Urinary bladder (tissue), 4 donors: ENCODE data around the gene PELI1. TPM values are rescaled to one million over a fixed set of nuclear protein-coding genes. Genes with fewer than 3 reads are reported as not detected.

Experiments
- DNase-seq: peaks from one replicate; pipeline ENCODE4 v3.0.0-alpha.2; 2015; ENCODE audit errors: extremely low spot score
- H3K27ac ChIP-seq: one replicate; pipeline ENCODE4 v1.5.1; 2013; ENCODE audit warnings: low read depth, mild to moderate bottlenecking, moderate library complexity
- H3K36me3 ChIP-seq: one replicate; pipeline ENCODE4 v1.6.1; 2013; ENCODE audit warnings: mild to moderate bottlenecking, moderate library complexity; ENCODE audit not compliant: insufficient read depth
- H3K4me1 ChIP-seq: one replicate; pipeline ENCODE4 v1.6.1; 2013; ENCODE audit warnings: mild to moderate bottlenecking, moderate library complexity; ENCODE audit not compliant: insufficient read depth
- H3K4me3 ChIP-seq: one replicate; pipeline ENCODE4 v1.5.1; 2013; ENCODE audit warnings: low read depth, low read length
- WGBS: extraction: QIAGEN DNeasy Blood & Tissue Kit; methylation state at CpG from one replicate; pipeline ENCODE4 v1.1.7; 2013; 5-methylcytosine and 5-hydroxymethylcytosine counted together
- polyA plus RNA-seq: library from polyadenylated mRNA; stranded (reverse); fragments of 200-250 nt; gene quantifications from one replicate; pipeline ENCODE4 v1.2.3, GENCODE V29; 2013
- total RNA-seq: library from RNA; depleted of rRNA; stranded (reverse); fragments of >200 nt; gene quantifications from one replicate; pipeline ENCODE4 v1.2.3, GENCODE V29; 2014
- donor health status: healthy with polysubstance abuse.
- donor health status: healthy.

PELI1 gene
- total and polyA plus RNA-seq, 2 donors, result 15.4 to 43.4 TPM

DNA sequence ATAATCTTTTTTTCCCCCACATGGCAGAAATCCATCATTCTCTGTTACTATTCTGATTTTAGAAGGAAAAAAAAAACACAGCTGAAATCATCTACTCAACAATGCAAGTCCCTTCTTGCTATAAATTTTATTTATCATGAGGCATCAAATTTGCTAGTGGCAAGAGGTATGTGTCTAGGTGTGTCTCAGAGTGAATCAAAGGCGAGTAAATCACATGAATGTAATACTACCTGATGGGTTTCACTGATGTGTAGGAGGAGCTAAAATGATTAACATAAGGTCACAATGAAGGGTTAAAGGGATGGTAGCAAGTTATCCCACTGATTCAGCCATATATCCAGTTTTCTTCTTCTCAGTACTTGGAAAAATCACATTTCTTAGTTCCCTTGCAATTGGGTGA lies 24.5 kb upstream of the PELI1 start:
- H3K27ac ChIP-seq, result no peak overlapping the region
- H3K4me3 ChIP-seq, result no peak overlapping the region
- no peaks in the 10 kb centered on the region for H3K4me1 ChIP-seq
- DNase-seq, result no peak
- no peaks in the 10 kb centered on the region for H3K36me3 ChIP-seq
- 98% methylated on average over 1 of the region's 1 CpG for WGBS

GRCh38 chr2:64168201-64168600 lies 24.0 kb upstream of the PELI1 start:
- no peak overlapping the region for H3K4me3 ChIP-seq
- no peak overlapping the region for H3K27ac ChIP-seq
- DNase-seq, result no peak
- no peaks in the 10 kb centered on the region for H3K36me3 ChIP-seq
- H3K4me1 ChIP-seq, result no peaks in the 10 kb centered on the region

DNA sequence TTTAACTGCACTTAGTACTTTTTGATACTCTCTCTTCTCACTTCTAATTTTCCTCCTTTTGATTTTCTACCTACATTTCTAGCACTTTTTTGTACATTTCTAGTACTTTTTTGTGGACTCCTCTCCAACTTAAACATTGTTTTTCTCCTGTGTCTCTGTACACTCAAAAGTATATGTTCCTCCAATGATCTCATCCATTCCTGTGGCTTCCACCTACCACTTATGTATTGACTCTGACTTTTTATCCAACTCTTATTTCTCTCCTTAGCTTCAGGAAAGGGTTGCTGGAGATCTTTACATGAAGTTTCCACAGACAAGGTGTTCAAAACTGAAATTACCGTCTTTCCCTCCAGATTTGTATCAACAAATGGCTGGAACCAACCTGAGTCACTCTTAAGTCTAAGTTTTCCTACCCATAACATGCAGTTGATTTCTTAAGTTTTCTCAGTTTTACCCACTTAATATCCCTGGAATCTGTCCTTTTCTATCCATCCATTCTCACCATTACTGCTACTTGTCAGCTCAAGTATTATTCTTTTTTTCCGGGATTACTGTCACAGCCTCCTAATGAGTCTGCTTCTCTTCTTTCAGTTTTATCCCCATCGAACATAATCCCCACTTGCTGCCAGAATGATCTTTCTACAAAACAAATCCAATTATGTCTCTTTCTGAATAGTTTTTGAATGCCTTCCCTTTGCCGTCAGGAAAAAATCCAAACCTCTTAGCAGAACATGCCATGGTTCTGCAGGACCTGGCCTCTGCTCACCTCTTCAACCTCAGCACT lies 22.6 kb upstream of the PELI1 start:
- no peak overlapping the region for H3K4me3 ChIP-seq
- DNase-seq, result no peak
- WGBS, result 92% methylated on average over 4 of the region's 4 CpGs

GRCh38 chr2:64166212-64166611 lies 22.0 kb upstream of the PELI1 start:
- Histone ChIP-seq H3K4me1 (no peaks in the 10 kb centered on the region), H3K4me3 (no peak overlapping the region), H3K36me3 (no peaks in the 10 kb centered on the region), H3K27ac (no peak overlapping the region)
- WGBS, result 82% methylated on average over 2 of the region's 2 CpGs
- DNase-seq, result no peak

More for the DNA sequence above, 22.6 kb upstream of the PELI1 start:
- no peaks in the 10 kb centered on the region for H3K36me3 ChIP-seq
- H3K27ac ChIP-seq, result no peak overlapping the region
- H3K4me1 ChIP-seq, result no peaks in the 10 kb centered on the region

DNA sequence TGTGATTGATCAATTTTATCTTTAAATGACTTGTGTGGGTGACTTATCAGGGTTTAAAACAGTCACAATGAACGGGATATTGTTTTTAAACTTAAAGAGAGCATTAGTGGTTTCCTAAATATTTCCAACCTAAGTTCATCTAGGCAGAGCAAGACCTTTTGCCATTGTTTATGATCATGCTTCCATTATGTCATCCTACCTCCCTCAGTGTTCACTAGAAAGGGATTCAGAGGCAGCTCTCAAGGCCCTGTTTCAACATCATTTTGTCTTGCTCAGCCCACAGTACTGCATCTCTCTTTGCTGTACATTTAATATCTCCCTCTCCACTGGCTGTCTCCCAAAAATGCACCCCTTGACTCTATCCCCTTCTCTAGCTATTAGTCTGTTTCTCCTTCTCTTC lies 21.5 kb upstream of the PELI1 start:
- Histone ChIP-seq H3K4me3 (no peak overlapping the region), H3K36me3 (no peaks in the 10 kb centered on the region), H3K4me1 (no peaks in the 10 kb centered on the region), H3K27ac (no peak overlapping the region)
- 69% methylated on average over 1 of the region's 1 CpG for WGBS
- no peak for DNase-seq

GRCh38 chr2:64164629-64165028 lies 20.4 kb upstream of the PELI1 start:
- 97% methylated on average over 1 of the region's 1 CpG for WGBS
- no peaks in the 10 kb centered on the region for H3K4me1 ChIP-seq

GRCh38 chr2:64162516-64162915 lies 18.3 kb upstream of the PELI1 start:
- H3K4me1 ChIP-seq, result no peaks in the 10 kb centered on the region
- no peak overlapping the region for H3K27ac ChIP-seq
- no peak for DNase-seq
- no peak overlapping the region for H3K4me3 ChIP-seq
- WGBS, result 96% methylated on average over 1 of the region's 1 CpG
- no peaks in the 10 kb centered on the region for H3K36me3 ChIP-seq

More at GRCh38 chr2:64164629-64165028, 20.4 kb upstream of the PELI1 start:
- H3K36me3 ChIP-seq, result no peaks in the 10 kb centered on the region
- DNase-seq, result no peak
- H3K27ac ChIP-seq, result no peak overlapping the region
- H3K4me3 ChIP-seq, result no peak overlapping the region

- no peak overlapping the region for H3K27ac ChIP-seq
- no peaks in the 10 kb centered on the region for H3K36me3 ChIP-seq
- H3K4me1 ChIP-seq, result no peaks in the 10 kb centered on the region
- no peak for DNase-seq
- H3K4me3 ChIP-seq, result no peak overlapping the region
These were observed 13.6 kb upstream of the PELI1 start for GRCh38 chr2:64157792-64158191.

DNA sequence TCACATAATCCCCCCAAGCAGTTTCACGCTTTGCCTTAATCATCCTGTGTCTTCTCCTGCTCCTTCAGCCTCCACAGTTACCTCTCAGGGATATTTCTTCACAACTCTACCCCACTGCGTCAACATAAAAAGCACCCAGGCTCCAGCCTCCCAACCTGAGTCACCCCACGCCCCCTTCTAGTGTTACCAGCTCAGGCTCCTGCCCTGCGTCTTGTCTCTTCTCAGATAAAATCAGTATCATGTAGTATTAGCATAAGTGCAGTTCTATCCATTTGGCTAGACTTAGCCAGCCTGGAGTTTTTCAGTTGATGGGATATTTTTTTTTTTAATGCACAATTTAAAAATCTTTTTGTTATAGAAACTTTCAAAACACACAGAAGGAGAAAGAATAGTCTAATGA lies 9.6 kb upstream of the PELI1 start:
- Histone ChIP-seq H3K4me1 (no peaks in the 10 kb centered on the region), H3K27ac (no peak overlapping the region), H3K4me3 (no peak overlapping the region), H3K36me3 (no peaks in the 10 kb centered on the region)
- DNase-seq, result no peak
- 90% methylated on average over 4 of the region's 4 CpGs for WGBS

GRCh38 chr2:64151476-64151875 lies 7.3 kb upstream of the PELI1 start:
- Histone ChIP-seq H3K36me3 (no peaks in the 10 kb centered on the region), H3K4me3 (no peak overlapping the region), H3K4me1 (no peaks in the 10 kb centered on the region), H3K27ac (no peak overlapping the region)
- no peak for DNase-seq
- WGBS, result 55% methylated on average over 1 of the region's 1 CpG

DNA sequence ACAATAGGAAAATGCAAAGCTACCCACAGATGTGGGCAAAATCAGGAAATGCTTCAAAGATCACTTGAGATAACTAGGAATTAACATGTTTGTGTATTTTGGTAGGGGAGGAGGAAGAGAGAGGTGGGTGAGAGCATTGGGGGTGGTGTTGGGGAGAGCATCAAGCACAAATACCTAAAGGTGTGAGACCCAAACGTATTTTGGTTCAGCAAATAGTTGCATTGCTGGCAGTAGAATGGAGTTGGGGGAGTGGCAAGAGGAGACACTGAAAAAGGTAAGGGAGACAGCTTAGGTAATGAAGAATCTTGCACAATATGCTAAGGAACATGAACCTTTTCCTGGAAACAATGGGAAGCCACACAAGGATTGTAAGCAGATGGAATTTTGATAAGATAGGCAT lies 1.5 kb upstream of the PELI1 start:
- no peak overlapping the region for H3K4me3 ChIP-seq
- no peak overlapping the region for H3K27ac ChIP-seq
- H3K4me1 ChIP-seq, result no peaks in the 10 kb centered on the region
- no peaks in the 10 kb centered on the region for H3K36me3 ChIP-seq
- DNase-seq, result no peak
- 53% methylated on average over 1 of the region's 1 CpG for WGBS

DNA sequence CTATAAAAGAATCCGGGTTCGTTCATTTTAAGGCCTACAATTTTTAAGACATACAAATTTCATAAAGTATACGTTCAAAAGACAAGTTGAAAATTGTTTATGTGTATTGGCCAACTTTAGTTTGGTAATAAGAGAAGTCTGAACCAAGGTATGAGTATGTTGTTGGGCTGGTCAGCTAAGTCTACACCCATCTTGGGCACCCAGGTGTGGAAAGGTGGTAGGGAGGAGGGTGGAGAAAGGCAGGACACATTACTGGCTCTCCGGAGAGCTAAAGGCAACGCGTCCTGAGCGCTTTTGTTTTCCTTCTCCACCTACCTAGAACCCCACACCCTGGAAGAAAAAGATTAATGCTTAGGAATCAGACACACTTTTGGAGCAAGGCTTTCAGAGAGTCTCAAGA lies 899 bp upstream of the PELI1 start:
- Histone ChIP-seq H3K4me1 (no peaks in the 10 kb centered on the region), H3K4me3 (no peak overlapping the region), H3K27ac (no peak overlapping the region), H3K36me3 (no peaks in the 10 kb centered on the region)
- no peak for DNase-seq
- WGBS, result 93% methylated on average over 7 of the region's 7 CpGs

GRCh38 chr2:64143169-64144056 lies 807 bp downstream of the PELI1 start:
- Histone ChIP-seq H3K4me3 (peak overlapping the region; percentile 83), H3K27ac (peak overlapping the region; percentile 98), H3K36me3 (peaks cover 2% of the 10 kb centered on the region), H3K4me1 (peaks cover 1% of the 10 kb centered on the region)
- WGBS, result under 1% methylated on average over 69 of the region's 69 CpGs
- peak; percentile 41 for DNase-seq

DNA sequence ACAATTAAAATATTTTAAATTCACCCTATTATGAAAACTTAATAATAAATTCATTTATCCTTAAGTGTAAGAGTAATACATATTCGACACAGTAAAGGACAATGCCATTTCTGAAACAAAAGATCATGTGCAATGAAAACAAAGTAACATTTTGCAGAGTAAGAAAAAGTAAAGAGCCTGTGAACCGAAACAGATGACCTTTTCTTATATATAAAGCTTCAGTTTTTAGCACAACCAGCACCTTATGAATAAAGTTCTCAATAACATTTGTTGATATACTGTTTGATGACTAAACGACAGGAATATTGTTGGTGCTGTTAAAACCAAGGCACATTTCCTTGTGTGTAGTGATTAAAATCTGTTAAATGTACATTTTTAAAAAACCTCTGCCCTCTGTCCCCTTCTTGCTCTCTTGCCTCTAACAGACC lies 1.5 kb downstream of the PELI1 start:
- WGBS, result 27% methylated on average over 3 of the region's 3 CpGs
- peak; percentile 40 for DNase-seq
- Histone ChIP-seq H3K4me1 (peaks cover 3% of the 10 kb centered on the region), H3K4me3 (peak overlapping the region; percentile 83), H3K36me3 (peaks cover 2% of the 10 kb centered on the region), H3K27ac (peak overlapping the region; percentile 10)
